WERI-Rb-1 (cell line): ENCODE results near the gene NOD1.
A peak's percentile ranks its signal among the peaks of the same experiment; 100 is the strongest.
"Not testable (repeated sequence)": the region's sequence is repeated elsewhere in the genome, so short reads cannot be mapped to it uniquely, and the experiment has no call there.

Source experiments
- DNase-seq: peaks from one replicate; pipeline ENCODE4 v3.0.0-alpha.2; 2020
- H3K27ac ChIP-seq: fragments of 250-450 bp; sonication (Bioruptor Pico); 2 replicates; pipeline ENCODE4 v1.5.1; 2020; ENCODE audit warnings: mild to moderate bottlenecking, moderate library complexity
- H3K27me3 ChIP-seq: fragments of 250-450 bp; sonication (Bioruptor Pico); 2 replicates; pipeline ENCODE4 v1.5.1; 2021; ENCODE audit warnings: mild to moderate bottlenecking, low read depth, moderate library complexity; ENCODE audit not compliant: insufficient read depth, severe bottlenecking
- H3K36me3 ChIP-seq: fragments of 250-450 bp; sonication (Bioruptor Pico); 2 replicates; pipeline ENCODE4 v1.5.1; 2020; ENCODE audit warnings: mild to moderate bottlenecking, moderate library complexity
- H3K4me3 ChIP-seq: 2 replicates; pipeline ENCODE4 v1.5.1; 2011; ENCODE audit warnings: low read depth, mild to moderate bottlenecking, control low read depth, low read length
- H3K9me3 ChIP-seq: fragments of 250-450 bp; sonication (Bioruptor Pico); 2 replicates; pipeline ENCODE4 v1.5.1; 2021; ENCODE audit warnings: mild to moderate bottlenecking, moderate library complexity; ENCODE audit not compliant: severe bottlenecking
- TF ChIP-seq, protein P1 (sequence below): IDR thresholded peaks from 2 replicates; pipeline ENCODE4 v1.5.1; 2011; ENCODE audit warnings: low read depth, mild to moderate bottlenecking, control low read depth, inconsistent platforms, low read length

NOD1 gene

GRCh38 chr7:30421647-30422196 is 56.9 kb downstream of the NOD1 start:
- Histone ChIP-seq H3K36me3 (no peaks in the 10 kb centered on the region), H3K9me3 (no peaks in the 10 kb centered on the region), H3K27ac (no peak overlapping the region), H3K4me3 (no peak overlapping the region), H3K27me3 (no peaks in the 10 kb centered on the region)
- TF ChIP-seq, protein P1, sequence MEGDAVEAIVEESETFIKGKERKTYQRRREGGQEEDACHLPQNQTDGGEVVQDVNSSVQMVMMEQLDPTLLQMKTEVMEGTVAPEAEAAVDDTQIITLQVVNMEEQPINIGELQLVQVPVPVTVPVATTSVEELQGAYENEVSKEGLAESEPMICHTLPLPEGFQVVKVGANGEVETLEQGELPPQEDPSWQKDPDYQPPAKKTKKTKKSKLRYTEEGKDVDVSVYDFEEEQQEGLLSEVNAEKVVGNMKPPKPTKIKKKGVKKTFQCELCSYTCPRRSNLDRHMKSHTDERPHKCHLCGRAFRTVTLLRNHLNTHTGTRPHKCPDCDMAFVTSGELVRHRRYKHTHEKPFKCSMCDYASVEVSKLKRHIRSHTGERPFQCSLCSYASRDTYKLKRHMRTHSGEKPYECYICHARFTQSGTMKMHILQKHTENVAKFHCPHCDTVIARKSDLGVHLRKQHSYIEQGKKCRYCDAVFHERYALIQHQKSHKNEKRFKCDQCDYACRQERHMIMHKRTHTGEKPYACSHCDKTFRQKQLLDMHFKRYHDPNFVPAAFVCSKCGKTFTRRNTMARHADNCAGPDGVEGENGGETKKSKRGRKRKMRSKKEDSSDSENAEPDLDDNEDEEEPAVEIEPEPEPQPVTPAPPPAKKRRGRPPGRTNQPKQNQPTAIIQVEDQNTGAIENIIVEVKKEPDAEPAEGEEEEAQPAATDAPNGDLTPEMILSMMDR = no peak
- no peak for DNase-seq

- no peak overlapping the region for H3K27ac ChIP-seq
- H3K4me3 ChIP-seq = no peak overlapping the region
- TF ChIP-seq, protein P1 = no peak
- no peaks in the 10 kb centered on the region for H3K9me3 ChIP-seq
- H3K27me3 ChIP-seq = no peaks in the 10 kb centered on the region
- no peak for DNase-seq
- no peaks in the 10 kb centered on the region for H3K36me3 ChIP-seq
Observed at GRCh38 chr7:30420662-30421061, 57.9 kb downstream of the NOD1 start.

DNA sequence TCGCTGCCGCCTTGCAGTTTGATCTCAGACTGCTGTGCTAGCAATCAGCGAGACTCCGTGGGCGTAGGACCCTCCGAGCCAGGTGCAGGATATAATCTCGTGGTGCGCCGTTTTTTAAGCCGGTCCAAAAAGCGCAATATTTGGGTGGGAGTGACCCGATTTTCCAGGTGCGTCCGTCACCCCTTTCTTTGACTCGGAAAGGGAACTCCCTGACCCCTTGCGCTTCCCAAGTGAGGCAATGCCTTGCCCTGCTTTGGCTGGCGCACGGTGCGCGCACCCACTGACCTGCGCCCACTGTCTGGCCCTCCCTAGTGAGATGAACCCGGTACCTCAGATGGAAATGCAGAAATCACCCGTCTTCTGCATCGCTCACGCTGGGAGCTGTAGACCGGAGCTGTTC is 58.5 kb downstream of the NOD1 start:
- H3K9me3 ChIP-seq, H3K36me3 ChIP-seq, H3K4me3 ChIP-seq, H3K27ac ChIP-seq, H3K27me3 ChIP-seq, DNase-seq: not testable (repeated sequence)

DNA sequence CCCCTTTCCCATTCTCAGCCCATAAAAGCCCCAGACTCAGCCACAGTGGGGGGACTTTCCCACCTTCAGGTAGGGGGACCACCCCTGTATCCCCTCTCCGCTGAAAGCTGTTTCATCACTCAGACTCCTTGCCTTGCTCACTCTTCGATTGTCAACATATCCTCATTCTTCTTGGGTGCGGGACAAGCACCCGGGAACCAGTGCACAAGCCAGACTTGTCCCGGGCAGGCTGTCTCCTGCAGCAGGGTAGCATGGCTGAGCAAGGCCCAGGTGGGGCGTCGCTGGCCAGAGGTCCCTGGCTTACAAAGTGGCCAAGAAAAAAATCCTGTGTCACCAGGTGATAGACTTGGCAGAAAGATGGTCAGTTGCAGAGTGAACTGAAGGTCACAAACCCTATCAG is 64.7 kb downstream of the NOD1 start:
- Histone ChIP-seq H3K27me3 (no peaks in the 10 kb centered on the region), H3K4me3 (no peak overlapping the region), H3K36me3 (no peaks in the 10 kb centered on the region), H3K9me3 (no peaks in the 10 kb centered on the region), H3K27ac (no peak overlapping the region)
- DNase-seq = no peak
- TF ChIP-seq, protein P1 = no peak

- Histone ChIP-seq H3K4me3 (no peak overlapping the region), H3K27ac (no peak overlapping the region), H3K36me3 (no peaks in the 10 kb centered on the region), H3K9me3 (no peaks in the 10 kb centered on the region), H3K27me3 (no peaks in the 10 kb centered on the region)
- TF ChIP-seq, protein P1 = peak; percentile 58
- DNase-seq = peak; percentile 33
Observed at GRCh38 chr7:30412782-30413504, 65.6 kb downstream of the NOD1 start.

GRCh38 chr7:30411897-30412296 is 66.7 kb downstream of the NOD1 start:
- Histone ChIP-seq H3K36me3 (no peaks in the 10 kb centered on the region), H3K4me3 (no peak overlapping the region), H3K27ac (no peak overlapping the region), H3K9me3 (no peaks in the 10 kb centered on the region), H3K27me3 (no peaks in the 10 kb centered on the region)
- TF ChIP-seq, protein P1 = no peak
- no peak for DNase-seq
